Type B pancreatic cell (in vitro differentiated cells): Measurements from ENCODE around the gene DNMT3A. TPM values are rescaled to one million over a fixed set of nuclear protein-coding genes. Genes with fewer than 3 reads are reported as not detected.

Experiments
- DNase-seq: peaks from one replicate; pipeline ENCODE4 v3.0.0; 2021; ENCODE audit warnings: mixed read lengths; ENCODE audit not compliant: unreplicated experiment; ENCODE audit errors: extremely low spot score
- H3K27ac Mint-ChIP-seq: 2 replicates; pipeline ENCODE4 v1.8.0; 2021; ENCODE audit warnings: mild to moderate bottlenecking, mixed read lengths
- H3K27me3 Mint-ChIP-seq: 2 replicates; pipeline ENCODE4 v1.8.0; 2021; ENCODE audit warnings: mixed read lengths
- H3K36me3 Mint-ChIP-seq: 2 replicates; pipeline ENCODE4 v1.8.0; 2021; ENCODE audit warnings: mixed read lengths
- H3K4me1 Mint-ChIP-seq: one replicate; pipeline ENCODE4 v1.8.0; 2021; ENCODE audit warnings: mixed read lengths; ENCODE audit not compliant: unreplicated experiment
- H3K4me3 Mint-ChIP-seq: 2 replicates; pipeline ENCODE4 v1.8.0; 2021; ENCODE audit warnings: mild to moderate bottlenecking, mixed read lengths
- H3K9me3 Mint-ChIP-seq: 2 replicates; pipeline ENCODE4 v1.8.0; 2021; ENCODE audit warnings: mixed read lengths
- total RNA-seq: library from RNA; stranded (reverse); gene quantifications from 2 replicates; pipeline ENCODE4 v1.2.1, GENCODE V29; 2021; ENCODE audit warnings: low replicate concordance
- TF ChIP-seq, protein P1 (sequence below): fragments of 200-600 bp; sonication (generic); conservative IDR thresholded peaks from 2 replicates; pipeline ENCODE4 v1.5.0; 2021; ENCODE audit warnings: antibody characterized with exemption, mild to moderate bottlenecking

DNMT3A gene
- total RNA-seq, 1 donor from 2014 or later = 139 TPM

- peak; percentile 93 for DNase-seq
- Mint-ChIP-seq H3K27ac (no peak overlapping the region), H3K9me3 (no peaks in the 10 kb centered on the region), H3K36me3 (no peaks in the 10 kb centered on the region), H3K4me3 (peak overlapping the region; percentile 84), H3K27me3 (peaks cover 2% of the 10 kb centered on the region), H3K4me1 (peaks cover 18% of the 10 kb centered on the region)
- TF ChIP-seq, protein P1, sequence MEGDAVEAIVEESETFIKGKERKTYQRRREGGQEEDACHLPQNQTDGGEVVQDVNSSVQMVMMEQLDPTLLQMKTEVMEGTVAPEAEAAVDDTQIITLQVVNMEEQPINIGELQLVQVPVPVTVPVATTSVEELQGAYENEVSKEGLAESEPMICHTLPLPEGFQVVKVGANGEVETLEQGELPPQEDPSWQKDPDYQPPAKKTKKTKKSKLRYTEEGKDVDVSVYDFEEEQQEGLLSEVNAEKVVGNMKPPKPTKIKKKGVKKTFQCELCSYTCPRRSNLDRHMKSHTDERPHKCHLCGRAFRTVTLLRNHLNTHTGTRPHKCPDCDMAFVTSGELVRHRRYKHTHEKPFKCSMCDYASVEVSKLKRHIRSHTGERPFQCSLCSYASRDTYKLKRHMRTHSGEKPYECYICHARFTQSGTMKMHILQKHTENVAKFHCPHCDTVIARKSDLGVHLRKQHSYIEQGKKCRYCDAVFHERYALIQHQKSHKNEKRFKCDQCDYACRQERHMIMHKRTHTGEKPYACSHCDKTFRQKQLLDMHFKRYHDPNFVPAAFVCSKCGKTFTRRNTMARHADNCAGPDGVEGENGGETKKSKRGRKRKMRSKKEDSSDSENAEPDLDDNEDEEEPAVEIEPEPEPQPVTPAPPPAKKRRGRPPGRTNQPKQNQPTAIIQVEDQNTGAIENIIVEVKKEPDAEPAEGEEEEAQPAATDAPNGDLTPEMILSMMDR = peak; percentile 97
These were observed 854 bp upstream of the DNMT3A start for GRCh38 chr2:25342372-25343186.

DNA sequence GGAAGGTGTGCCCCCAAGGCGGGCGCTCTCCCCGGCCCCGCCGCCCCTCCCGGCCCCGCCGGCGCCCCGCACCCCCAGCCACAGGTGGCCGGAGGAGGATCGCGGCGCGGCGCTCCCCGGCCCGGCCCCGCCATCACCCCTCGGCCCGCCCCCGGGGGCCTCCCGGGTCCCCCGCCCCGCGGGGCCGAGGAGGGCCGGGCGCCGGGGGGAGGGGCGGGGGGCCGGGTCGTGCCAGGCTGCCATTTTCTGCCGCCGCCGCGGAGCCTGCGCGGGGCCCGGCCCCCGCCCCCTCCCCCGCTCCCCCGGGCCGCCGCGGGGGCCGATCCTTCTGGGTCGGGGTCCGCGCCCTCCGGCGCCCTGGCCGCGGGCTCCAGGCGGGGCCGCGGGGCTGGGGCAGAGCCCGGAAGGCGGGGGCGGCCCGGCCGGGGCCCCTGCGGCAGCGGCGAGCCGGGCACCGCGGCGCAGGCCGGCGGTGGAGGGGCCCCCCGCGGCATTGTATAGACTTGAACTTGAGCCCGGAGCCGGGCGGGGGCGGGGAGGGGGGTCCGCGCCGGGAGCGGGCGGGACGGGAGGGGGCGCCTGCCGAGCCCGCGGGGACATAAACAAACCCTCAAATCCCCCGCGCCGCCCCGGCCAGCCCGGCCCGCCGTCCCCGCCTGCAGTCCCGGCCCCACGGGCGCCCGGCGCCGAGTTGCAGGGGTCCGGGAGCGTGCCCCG lies 556 bp downstream of the DNMT3A start:
- no peak for DNase-seq
- peaks cover 26% of the 10 kb centered on the region for H3K4me1 Mint-ChIP-seq
- H3K4me3 Mint-ChIP-seq = no peak overlapping the region
- H3K27ac Mint-ChIP-seq = no peak overlapping the region
- H3K36me3 Mint-ChIP-seq = no peaks in the 10 kb centered on the region
- no peaks in the 10 kb centered on the region for H3K27me3 Mint-ChIP-seq
- TF ChIP-seq, protein P1 = no peak
- no peaks in the 10 kb centered on the region for H3K9me3 Mint-ChIP-seq

- H3K27me3 Mint-ChIP-seq = no peaks in the 10 kb centered on the region
- H3K9me3 Mint-ChIP-seq = no peaks in the 10 kb centered on the region
- H3K36me3 Mint-ChIP-seq = no peaks in the 10 kb centered on the region
- H3K27ac Mint-ChIP-seq = no peak overlapping the region
- H3K4me1 Mint-ChIP-seq = peaks cover 27% of the 10 kb centered on the region
- TF ChIP-seq, protein P1 = no peak
- peak overlapping the region; percentile 69 for H3K4me3 Mint-ChIP-seq
- DNase-seq = no peak
These were observed 1.4 kb downstream of the DNMT3A start for GRCh38 chr2:25340181-25340921.

- no peak for DNase-seq
- Mint-ChIP-seq H3K4me3 (peak overlapping the region; percentile 89), H3K9me3 (no peaks in the 10 kb centered on the region), H3K4me1 (peaks cover 29% of the 10 kb centered on the region), H3K27me3 (no peaks in the 10 kb centered on the region), H3K36me3 (no peaks in the 10 kb centered on the region), H3K27ac (peak overlapping the region; percentile 82)
- TF ChIP-seq, protein P1 = no peak
These were observed 1.9 kb downstream of the DNMT3A start for GRCh38 chr2:25339791-25340180.

DNA sequence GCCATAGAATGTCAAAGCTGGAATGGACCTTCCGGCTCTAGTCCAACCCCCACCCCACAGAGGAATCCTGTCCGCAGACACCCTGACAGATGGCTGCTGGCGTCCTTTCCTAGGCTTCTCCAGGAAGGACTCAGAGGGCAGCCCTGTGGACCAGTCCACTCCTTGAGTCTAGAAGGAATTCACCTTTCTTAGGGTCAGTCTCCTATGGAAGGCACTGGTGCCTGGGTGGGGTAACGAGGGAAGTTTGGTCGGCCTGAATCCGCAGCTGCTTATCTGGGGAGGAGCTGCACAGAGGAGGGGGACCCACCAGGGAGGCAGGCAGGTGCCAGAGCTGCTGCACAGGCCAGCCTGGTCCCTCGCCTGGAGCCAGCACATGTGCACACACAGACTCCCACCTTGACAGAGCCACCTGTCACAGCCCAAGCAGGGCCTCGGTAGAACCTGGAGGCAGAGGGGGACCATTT lies 2.5 kb downstream of the DNMT3A start:
- peak overlapping the region; percentile 82 for H3K27ac Mint-ChIP-seq

More for the DNA sequence above, 2.5 kb downstream of the DNMT3A start:
- DNase-seq = no peak
- Mint-ChIP-seq H3K27me3 (no peaks in the 10 kb centered on the region), H3K9me3 (no peaks in the 10 kb centered on the region), H3K4me3 (peak overlapping the region; percentile 89), H3K4me1 (peaks cover 35% of the 10 kb centered on the region), H3K36me3 (no peaks in the 10 kb centered on the region)
- TF ChIP-seq, protein P1 = no peak
